GM12878 (cell line): ENCODE results near the gene PHLPP1. TPM values are rescaled to one million over a fixed set of nuclear protein-coding genes. Genes with fewer than 3 reads are reported as not detected.

Experiments
- ATAC-seq: fragments of 200-7000 bp; cut with Tn5 transposase; 3 replicates; pipeline ENCODE4 v1.9.1; 2020; ENCODE audit warnings: mild to moderate bottlenecking, moderate library complexity
- BruUV-seq: library from RNA; stranded (reverse); fragments of 400-500 nt; replicated peaks from 2 replicates; lab custom pipeline; 2021; lab: Mats Ljungman, UMichigan
- CTCF ChIA-PET: fragments of 300-600 bp; sonication (Branson Sonifier 250); formaldehyde crosslinking; extraction: SDS; loops from one replicate; lab custom pipeline; 2021; ENCODE audit warnings: inconsistent platforms; lab: Yijun Ruan, JAX
- POLR2A ChIA-PET: fragments of 350-600 bp; formaldehyde crosslinking; extraction: SDS; loops from one replicate; lab custom pipeline; 2021; ENCODE audit warnings: inconsistent platforms; lab: Charles Lee
- RAD21 ChIA-PET: fragments of 300-600 bp; sonication (Branson Sonifier 250); formaldehyde crosslinking; loops from one replicate; lab custom pipeline; 2023; ENCODE audit warnings: antibody characterized with exemption; ENCODE audit not compliant: unreplicated experiment; lab: Charles Lee
- SMC1A ChIA-PET: fragments of 300-600 bp; sonication (Branson Sonifier 250); formaldehyde crosslinking; loops from one replicate; lab custom pipeline; 2023; ENCODE audit not compliant: unreplicated experiment, uncharacterized antibody; lab: Charles Lee
- DNase-seq: peaks from one replicate; pipeline ENCODE4 v3.0.0-alpha.2; 2011; ENCODE audit warnings: low read depth, low spot score
- FAIRE-seq: peaks from 3 replicates; lab custom pipeline; 2011; peaks lifted over from hg19 to GRCh38; lab: Jason Lieb, UNC
- H2AFZ ChIP-seq: 2 replicates; pipeline ENCODE4 v1.6.0; 2011; ENCODE audit warnings: low read depth, low read length, control low read depth; ENCODE audit not compliant: control insufficient read depth
- H3K27ac ChIP-seq: 2 replicates; pipeline ENCODE4 v1.5.1; 2011; ENCODE audit warnings: control low read depth; ENCODE audit not compliant: control insufficient read depth, insufficient read depth
- H3K27me3 ChIP-seq, 2 experiments: replicated peaks in 1 of 2; 2 replicates each; pipeline versions ENCODE4 v1.6.0 to v1.6.1; 2011; ENCODE audit warnings: low read length in 1 of 2; ENCODE audit not compliant: control insufficient read depth in 2 of 2, insufficient read depth in 2 of 2
- H3K36me3 ChIP-seq, 2 experiments: 2 replicates each; pipeline ENCODE4 v1.5.1; 2011; ENCODE audit warnings: low read length in 1 of 2; ENCODE audit not compliant: control insufficient read depth in 2 of 2, insufficient read depth in 2 of 2
- H3K4me1 ChIP-seq: 2 replicates; pipeline ENCODE4 v1.6.1; 2011; ENCODE audit warnings: mild to moderate bottlenecking, low read length, moderate library complexity, mixed read lengths; ENCODE audit not compliant: control insufficient read depth, insufficient read depth
- H3K4me2 ChIP-seq: 2 replicates; pipeline ENCODE4 v1.6.0; 2011; ENCODE audit warnings: control low read depth; ENCODE audit not compliant: control insufficient read depth, insufficient read depth
- H3K4me3 ChIP-seq: fragments of 200-600 bp; sonication (generic); 2 replicates; pipeline ENCODE4 v1.5.1; 2016
- H3K79me2 ChIP-seq: 2 replicates; pipeline ENCODE4 v1.6.0; 2011; ENCODE audit warnings: low read length; ENCODE audit not compliant: control insufficient read depth, insufficient read depth
- H3K9ac ChIP-seq: 2 replicates; pipeline ENCODE4 v1.8.0; 2011; ENCODE audit warnings: low read length, control low read depth, mixed read lengths; ENCODE audit not compliant: control insufficient read depth, insufficient read depth
- H3K9me3 ChIP-seq: replicated peaks from 3 replicates; pipeline ENCODE4 v1.5.1; 2011; ENCODE audit warnings: mild to moderate bottlenecking, low read length; ENCODE audit not compliant: control insufficient read depth, insufficient read depth
- H4K20me1 ChIP-seq: 2 replicates; pipeline ENCODE4 v1.6.0; 2011; ENCODE audit not compliant: control insufficient read depth, insufficient read depth
- CEBPZ ChIP-seq: fragments of 150-350 bp; IDR thresholded peaks from 2 replicates; pipeline ENCODE4 v1.6.1; 2016; ENCODE audit warnings: low read depth, low read length
- DPF2 ChIP-seq: fragments of 450-650 bp; IDR thresholded peaks from 2 replicates; pipeline ENCODE4 v1.6.1; 2017; ENCODE audit warnings: mild to moderate bottlenecking
- FOS ChIP-seq: IDR thresholded peaks from 3 replicates; pipeline ENCODE4 v1.6.1; 2011; ENCODE audit warnings: borderline replicate concordance; ENCODE audit not compliant: insufficient read length; ENCODE audit errors: extremely low read depth
- HCFC1 ChIP-seq: fragments of 150-350 bp; IDR thresholded peaks from 2 replicates; pipeline ENCODE4 v1.6.1; 2014; ENCODE audit warnings: low read length
- IKZF1 ChIP-seq: fragments of 450-650 bp; conservative IDR thresholded peaks from 2 replicates; pipeline ENCODE4 v1.6.1; 2017; ENCODE audit warnings: antibody characterized with exemption, mild to moderate bottlenecking
- KDM1A ChIP-seq: fragments of 200-600 bp; sonication (generic); IDR thresholded peaks from 2 replicates; pipeline ENCODE4 v1.6.1; 2016; ENCODE audit warnings: borderline replicate concordance
- RUNX3 ChIP-seq: IDR thresholded peaks from 2 replicates; pipeline ENCODE4 v1.6.1; 2012; ENCODE audit warnings: low read length, inconsistent platforms
- SREBF2 ChIP-seq: IDR thresholded peaks from 2 replicates; pipeline ENCODE4 v1.6.1; 2012; ENCODE audit warnings: mild to moderate bottlenecking, low read length
- WGBS: methylation state at CpG from one replicate; pipeline ENCODE4 v1.1.6; 2016; ENCODE audit warnings: low lambda C conversion rate; ENCODE audit not compliant: insufficient replicate concordance, insufficient coverage; ENCODE audit errors: missing lambda C conversion rate; 5-methylcytosine and 5-hydroxymethylcytosine counted together
- in situ Hi-C: fragments of 300-500 bp; cut with MboI; formaldehyde crosslinking; loops from 9 replicates; pipeline ENCODE4 v1.14.3; 2018; ENCODE audit warnings: mixed read lengths
- intact Hi-C: fragments of 100-400 bp; cut with micrococcal nuclease; formaldehyde crosslinking; loops from one replicate; pipeline ENCODE4 v1.14.2; 2022; ENCODE audit not compliant: unreplicated experiment
- polyA plus RNA-seq, 11 experiments: library from polyadenylated mRNA; depleted of rRNA in 4 of 11; unstranded in 6 of 11; stranded (reverse) in 5 of 11; fragments of >200 nt; fragmentation: Nextera tagmentation in 4 of 11; fragmentation: Illumina TruSeq in 1 of 11; extraction: Ambion mirVana in 4 of 11; extraction: Trizol in 1 of 11; gene quantifications; 1 replicate in 1 of 11; 2 replicates in 10 of 11; pipeline versions ENCODE4 v1.2.1 to v1.2.3, GENCODE V29; 2011 to 2016; ENCODE audit warnings: inconsistent platforms in 2 of 11, missing spikeins in 2 of 11, low read depth in 1 of 11
- total RNA-seq, 4 experiments: library from RNA; depleted of rRNA in 3 of 4; stranded (reverse); fragments of >200 nt in 3 of 4; fragmentation: Illumina TruSeq in 1 of 4; extraction: Trizol in 1 of 4; gene quantifications; 2 replicates each; pipeline versions ENCODE4 v1.2.1 to v1.2.3, GENCODE V29; 2013 to 2021

PHLPP1 gene
- total and polyA plus RNA-seq, 10 of the 15 experiments (the other 5 are each of a cell fraction or from before 2014, with no cell fraction given): 0.42 to 7.0 (median 1.9) TPM

GRCh38 chr18:62741584-62741983 lies 26.2 kb downstream of the PHLPP1 start (continued):
- no peak for TF ChIP-seq SREBF2
- TF ChIP-seq FOS: no peak
- TF ChIP-seq DPF2: no peak
- no peak for TF ChIP-seq KDM1A
- no peak for TF ChIP-seq HCFC1
- no peak for TF ChIP-seq CEBPZ

- no peak overlapping the region for H3K4me3 ChIP-seq
- no peak for TF ChIP-seq RUNX3
- TF ChIP-seq IKZF1: no peak
- no peak overlapping the region for H3K27ac ChIP-seq
- intact Hi-C loops (no loop called here), in situ Hi-C loops (no loop called here)
- H3K9me3 ChIP-seq: no peaks in the 10 kb centered on the region
- peak; percentile 57 for FAIRE-seq
- peaks cover 6% of the 10 kb centered on the region for H3K4me1 ChIP-seq
- BruUV-seq: no TSS peak
- no peaks in the 10 kb centered on the region for H3K27me3 ChIP-seq
- DNase-seq: no peak
- H3K4me2 ChIP-seq: 0 out of 2 replicates have a peak overlapping the region, but pooled peaks have one; percentile 30
- H3K79me2 ChIP-seq: no peaks in the 10 kb centered on the region; the same call in 1 of the 2 replicates
- ChIA-PET RAD21 (interaction anchor here (0.6 kb wide), 1 partner anchor 71 kb away, joined by 3 read pairs; no protein-coding TSS in a partner anchor), SMC1A (interaction anchor here (0.6 kb wide), 1 partner anchor 23 kb away, joined by 3 read pairs; no protein-coding TSS in a partner anchor), POLR2A (interaction anchor here (0.9 kb wide), 1 partner anchor 11 kb away, joined by 3 read pairs; no protein-coding TSS in a partner anchor), CTCF (interaction anchor here (1.3 kb wide), 1 partner anchor 15 kb away, joined by 3 read pairs; no protein-coding TSS in a partner anchor)
- no peak overlapping the region for H3K9ac ChIP-seq
- H2AFZ ChIP-seq: peak overlapping the region; percentile 77
- ATAC-seq: peak; percentile 34; the same call in 2 of the 3 replicates
- H3K36me3 ChIP-seq: no peaks in the 10 kb centered on the region
- no peaks in the 10 kb centered on the region for H4K20me1 ChIP-seq
- WGBS: 4% methylated on average over 3 of the region's 3 CpGs
Measured at GRCh38 chr18:62744076-62744968, 29.0 kb downstream of the PHLPP1 start.
